ENCODE measurements around the gene PTPRE.

DNA sequence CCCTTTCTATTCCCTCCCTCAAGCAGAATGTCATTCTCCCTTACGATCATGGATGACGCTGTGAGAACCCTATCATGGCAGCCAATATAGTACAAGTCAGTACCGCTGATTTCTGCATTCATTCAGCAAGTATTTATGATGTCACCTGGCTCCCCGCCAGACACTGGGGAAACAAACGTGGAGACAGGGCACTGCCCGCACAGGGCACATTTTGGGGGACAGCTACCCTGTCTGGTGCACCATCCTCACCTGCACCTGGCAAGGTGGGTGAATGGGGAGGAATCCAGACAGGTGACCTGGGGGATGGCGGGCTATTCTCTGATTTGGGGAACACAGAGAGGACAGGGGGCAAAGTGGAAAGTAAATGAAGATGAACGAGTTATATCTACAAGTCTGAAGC lies 190.9 kb downstream of the PTPRE start:
- TF ChIP-seq, protein P1, sequence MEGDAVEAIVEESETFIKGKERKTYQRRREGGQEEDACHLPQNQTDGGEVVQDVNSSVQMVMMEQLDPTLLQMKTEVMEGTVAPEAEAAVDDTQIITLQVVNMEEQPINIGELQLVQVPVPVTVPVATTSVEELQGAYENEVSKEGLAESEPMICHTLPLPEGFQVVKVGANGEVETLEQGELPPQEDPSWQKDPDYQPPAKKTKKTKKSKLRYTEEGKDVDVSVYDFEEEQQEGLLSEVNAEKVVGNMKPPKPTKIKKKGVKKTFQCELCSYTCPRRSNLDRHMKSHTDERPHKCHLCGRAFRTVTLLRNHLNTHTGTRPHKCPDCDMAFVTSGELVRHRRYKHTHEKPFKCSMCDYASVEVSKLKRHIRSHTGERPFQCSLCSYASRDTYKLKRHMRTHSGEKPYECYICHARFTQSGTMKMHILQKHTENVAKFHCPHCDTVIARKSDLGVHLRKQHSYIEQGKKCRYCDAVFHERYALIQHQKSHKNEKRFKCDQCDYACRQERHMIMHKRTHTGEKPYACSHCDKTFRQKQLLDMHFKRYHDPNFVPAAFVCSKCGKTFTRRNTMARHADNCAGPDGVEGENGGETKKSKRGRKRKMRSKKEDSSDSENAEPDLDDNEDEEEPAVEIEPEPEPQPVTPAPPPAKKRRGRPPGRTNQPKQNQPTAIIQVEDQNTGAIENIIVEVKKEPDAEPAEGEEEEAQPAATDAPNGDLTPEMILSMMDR (IDR thresholded peaks at IDR 0.05; ENCODE audit: low read depth, low read length), result no peak
- TF ChIP-seq EZH2phosphoT487 (IDR thresholded peaks at IDR 0.05; ENCODE audit: low read depth), result no peak
